ENCODE results near the gene MTURN.
"Not testable (repeated sequence)": the region's sequence is repeated elsewhere in the genome, so short reads cannot be mapped to it uniquely, and the experiment has no call there.

MTURN gene

DNA sequence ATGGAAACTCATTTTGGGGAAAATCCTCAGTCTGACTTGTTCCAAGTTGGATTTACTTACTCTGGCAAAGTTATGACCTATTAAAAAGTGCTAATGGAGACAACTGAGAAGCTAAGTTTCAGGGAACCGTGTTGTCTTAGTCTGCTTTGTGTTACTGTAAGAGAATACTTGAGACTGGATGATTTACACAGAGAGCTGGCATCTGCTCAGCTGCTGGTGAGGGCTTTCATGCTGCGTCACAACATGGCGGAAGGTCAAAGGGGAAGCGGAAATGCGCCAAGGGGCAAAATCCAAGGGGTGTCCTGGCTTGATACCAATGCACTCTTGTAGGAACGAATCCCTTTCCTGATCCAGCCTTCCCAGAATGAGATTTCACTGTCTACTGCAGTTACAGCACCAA is 46.4 kb downstream of the MTURN start:
- no peak for DNase-seq

DNA sequence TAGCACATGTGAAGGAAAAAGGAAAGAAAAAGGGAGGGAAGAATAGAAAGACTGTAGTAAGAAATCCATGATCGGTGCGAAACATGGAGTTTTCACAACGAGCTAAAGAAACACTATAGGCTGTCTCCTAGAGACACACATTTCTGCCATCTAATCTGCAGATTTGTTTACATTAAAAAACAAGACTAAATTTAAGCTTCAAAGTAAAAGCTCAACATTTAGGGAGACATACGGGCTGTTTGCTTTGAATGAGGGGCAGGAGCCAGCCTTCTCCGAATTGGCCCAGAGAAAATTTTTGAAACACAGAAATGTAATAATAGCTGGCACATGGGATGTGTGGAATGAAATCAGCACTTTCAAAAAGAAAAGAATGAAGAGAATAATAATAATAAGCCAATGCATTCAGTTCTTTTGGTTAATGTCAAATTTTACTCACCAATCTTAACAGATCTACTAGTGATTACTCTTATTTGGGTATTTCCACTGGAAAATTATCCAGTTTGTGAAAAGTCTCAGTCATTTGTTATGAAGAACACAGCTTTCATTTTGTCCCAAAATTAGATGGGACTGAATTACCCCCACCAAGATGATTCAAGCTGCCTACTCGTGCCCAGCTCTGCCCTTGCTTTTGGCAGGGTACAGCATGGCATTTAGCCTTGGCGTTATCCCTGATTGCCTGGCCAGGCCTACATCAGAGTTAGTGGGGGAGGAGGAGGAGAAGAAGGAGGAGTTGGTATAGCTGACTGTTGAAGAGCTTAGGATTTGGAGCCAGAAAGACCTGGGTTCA is 47.1 kb downstream of the MTURN start:
- no peak for DNase-seq

- no peak for DNase-seq
Measured at GRCh38 chr7:30182814-30183213, 48.0 kb downstream of the MTURN start.

GRCh38 chr7:30183749-30184369 is 49.1 kb downstream of the MTURN start:
- no peak for DNase-seq

DNA sequence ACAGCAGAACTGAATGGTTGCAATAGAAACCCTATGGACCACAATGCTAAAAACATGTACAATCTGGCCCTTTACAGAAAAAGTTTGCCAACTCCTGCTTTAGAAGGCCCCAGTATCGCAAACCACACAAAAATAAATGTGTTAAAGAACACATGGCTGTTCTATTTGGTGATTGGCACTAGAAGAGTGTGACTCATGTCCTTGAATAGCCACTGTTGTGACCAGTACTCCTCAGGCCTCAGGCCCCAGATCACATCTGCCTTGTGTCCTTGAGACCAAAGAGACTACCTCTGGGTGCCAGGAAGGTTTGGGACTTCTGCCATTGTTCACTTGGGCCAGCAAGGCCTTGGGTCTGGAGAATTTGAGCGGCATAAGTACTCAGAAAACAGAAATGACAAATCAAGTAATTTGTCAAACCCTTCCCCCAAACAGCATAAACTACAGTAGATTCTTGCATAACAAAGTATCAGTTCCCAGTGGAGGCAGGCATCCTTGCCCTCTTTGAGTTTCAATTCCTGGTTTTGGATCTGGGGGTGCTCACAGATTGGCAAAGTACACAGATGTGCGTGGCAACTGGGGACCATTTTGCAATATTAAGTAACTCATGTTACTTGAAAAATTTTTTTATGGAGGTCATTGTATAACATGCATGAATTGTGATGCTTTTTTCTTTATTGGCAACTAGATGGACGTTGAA is 50.2 kb downstream of the MTURN start:
- DNase-seq = no peak

DNA sequence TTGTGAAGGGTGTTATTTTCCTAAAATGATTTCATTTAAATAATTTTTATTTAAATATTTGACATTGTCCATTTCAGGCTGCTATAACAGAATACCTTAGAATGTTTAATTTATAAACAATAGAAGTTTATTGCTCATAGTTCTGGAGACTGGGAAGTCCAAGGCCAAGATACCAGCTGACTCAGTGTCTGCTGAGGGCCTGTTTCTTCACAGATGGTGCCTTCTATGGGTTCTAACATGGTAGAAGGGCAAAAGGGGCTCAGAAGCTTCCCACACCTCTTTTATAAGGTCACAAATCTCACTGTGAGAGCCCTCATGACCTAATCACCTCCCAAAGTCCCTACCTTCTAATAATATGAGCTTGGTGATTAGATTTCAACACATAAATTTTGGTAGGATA is 50.7 kb downstream of the MTURN start:
- DNase-seq = no peak

DNA sequence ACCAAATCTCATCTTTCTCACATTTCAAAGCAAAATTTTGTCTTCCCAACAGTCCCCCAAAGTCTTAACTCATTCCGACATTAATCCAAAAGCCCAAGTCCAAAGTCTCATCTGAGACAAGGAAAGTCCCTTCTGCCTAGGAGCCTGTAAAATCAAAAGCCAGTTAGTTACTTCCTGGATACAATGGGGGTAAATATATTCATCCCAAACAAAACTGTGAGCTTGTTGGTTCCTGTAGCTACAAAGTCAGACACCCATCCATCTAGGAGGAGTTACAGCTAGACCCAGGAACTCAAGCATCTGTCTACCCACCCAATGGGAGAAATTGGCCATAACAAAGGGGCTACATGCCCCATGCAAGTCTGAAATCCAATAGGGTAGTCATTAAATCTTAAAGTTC is 51.9 kb downstream of the MTURN start:
- DNase-seq = no peak

DNA sequence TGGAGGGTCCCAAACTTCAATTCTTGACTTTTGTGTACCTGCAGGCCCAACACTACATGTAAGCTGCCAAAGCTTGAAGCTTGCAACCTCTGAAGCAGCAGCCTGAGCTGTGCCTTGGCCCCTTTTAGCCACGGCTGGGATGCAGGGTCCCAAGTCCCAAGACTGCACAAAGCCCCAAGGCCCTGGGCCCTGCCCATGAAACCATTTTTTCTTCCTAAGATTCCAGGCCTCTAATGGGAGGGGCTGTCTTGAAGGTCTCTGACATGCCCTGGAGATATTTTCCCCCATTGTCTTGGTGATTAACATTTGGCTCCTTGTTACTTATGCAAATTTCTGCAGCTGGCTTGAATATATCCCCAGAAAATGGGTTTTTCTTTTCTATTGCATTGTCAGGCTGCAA is 52.7 kb downstream of the MTURN start:
- DNase-seq = no peak

DNA sequence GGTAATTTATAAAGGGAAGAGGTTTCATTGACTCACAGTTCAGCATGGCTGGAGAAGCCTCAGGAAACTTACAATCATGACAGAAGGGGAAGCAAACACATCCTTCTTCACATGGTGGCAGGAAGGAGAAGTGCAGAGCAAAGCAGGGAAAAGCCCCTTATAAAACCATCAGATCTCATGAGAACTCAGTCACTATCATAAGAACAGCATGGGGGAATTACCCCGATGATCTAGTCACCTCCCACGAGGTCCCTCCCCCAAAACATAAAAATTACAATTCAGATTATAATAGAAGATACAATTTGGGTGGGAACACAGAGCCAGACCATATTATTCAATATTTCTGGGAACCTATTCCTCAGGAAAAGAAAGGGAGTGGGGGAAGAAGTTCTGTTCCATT is 53.6 kb downstream of the MTURN start:
- DNase-seq = not testable (repeated sequence)

GRCh38 chr7:30188811-30189210 is 54.0 kb downstream of the MTURN start:
- no peak for DNase-seq

GRCh38 chr7:30191809-30192208 is 57.0 kb downstream of the MTURN start:
- no peak for DNase-seq

DNA sequence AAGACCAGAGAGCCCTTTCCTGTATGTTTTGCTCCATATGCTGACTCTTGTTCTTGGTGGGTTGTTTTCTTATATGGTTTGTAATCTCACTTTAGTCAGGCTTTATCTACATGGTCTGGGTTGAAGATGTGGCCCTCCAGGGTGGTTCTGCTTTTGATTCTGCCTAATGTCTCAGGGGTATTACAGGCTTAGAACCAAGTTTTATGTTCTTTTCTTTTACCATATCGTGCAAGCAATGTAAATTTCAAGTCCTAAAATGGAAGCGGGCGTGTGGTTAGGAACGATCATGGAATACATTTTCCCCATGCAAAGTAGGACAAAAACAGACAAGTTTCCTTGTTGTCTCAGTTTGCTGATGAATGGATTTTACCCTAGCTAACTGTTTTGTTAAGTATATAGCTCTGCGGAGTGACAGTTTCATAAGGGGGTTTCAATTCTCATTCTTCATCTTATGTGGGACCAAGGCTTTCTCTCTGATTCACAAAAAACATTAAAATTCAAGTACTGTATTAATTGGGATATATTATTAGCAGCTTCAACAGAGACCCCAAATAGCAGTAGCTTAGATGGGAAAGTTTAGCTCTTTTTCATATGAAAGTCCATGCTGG is 58.7 kb downstream of the MTURN start:
- DNase-seq = no peak

- peak in 1 of 2 experiments; percentile 6 for DNase-seq
Measured at GRCh38 chr7:30196408-30196807, 61.6 kb downstream of the MTURN start.

- DNase-seq = no peak
Measured at GRCh38 chr7:30197438-30197837, 62.7 kb downstream of the MTURN start.

GRCh38 chr7:30199271-30199670 is 64.5 kb downstream of the MTURN start:
- DNase-seq = no peak

DNA sequence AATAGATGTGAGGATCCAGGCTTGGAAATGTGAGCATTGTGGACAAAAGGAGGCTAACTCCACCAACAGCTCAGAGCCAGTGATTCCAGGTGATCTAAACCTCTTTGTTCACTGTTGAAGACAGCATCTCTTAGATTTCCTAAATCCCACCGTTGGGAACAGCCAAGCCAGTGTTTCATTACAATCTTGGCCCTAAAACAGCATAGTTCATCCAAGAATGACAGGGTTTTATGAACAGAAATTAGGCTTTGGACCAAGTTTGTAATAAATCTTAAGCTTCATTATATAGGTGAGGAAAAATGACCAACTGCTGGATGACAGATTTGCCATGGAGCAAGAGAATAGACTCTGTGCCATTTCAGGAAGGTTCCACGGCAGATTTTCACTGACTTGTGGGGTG is 65.8 kb downstream of the MTURN start:
- no peak for DNase-seq

DNA sequence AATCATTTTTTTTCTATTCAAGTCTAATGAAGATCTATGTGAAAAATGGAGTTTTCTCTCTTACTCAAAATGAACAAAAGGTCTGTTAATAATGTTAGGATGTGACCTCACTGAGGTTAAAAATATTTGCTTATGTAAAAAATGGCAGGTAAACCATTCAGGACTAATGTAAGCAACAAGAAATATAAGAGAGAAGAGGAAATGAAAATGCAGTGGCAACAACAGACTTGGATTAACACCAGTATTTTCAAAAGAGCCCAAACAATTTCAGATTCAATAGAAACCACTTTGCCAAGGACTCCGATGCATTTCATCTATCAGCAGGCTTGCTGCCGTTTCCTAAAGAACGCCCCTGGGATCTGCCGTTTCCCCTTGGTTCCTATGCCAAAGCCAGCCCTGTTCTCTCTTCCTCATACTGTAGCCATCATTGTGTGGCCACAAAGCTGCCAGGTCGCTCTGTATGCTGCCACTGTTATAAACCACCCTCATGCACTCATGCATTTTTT is 66.4 kb downstream of the MTURN start:
- no peak for DNase-seq

DNA sequence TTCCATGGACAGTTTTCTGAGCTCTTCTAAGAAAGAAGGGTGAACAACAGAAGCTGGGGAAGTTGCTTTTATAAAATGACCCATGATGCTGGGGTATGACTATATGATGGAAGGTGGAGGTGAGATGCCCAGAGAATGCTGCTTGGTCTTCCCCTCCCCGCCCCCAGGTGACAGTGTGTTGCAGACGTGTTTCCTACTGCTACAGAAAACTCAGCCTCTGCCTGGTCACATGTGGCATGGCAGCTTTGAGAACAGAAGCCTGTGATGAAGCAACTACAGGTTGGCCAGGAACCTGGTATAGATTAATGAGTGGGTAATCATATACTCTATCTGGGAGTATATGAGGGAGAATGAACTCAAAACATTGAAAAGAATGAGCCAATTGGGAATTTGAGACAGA is 67.1 kb downstream of the MTURN start:
- DNase-seq = no peak

DNA sequence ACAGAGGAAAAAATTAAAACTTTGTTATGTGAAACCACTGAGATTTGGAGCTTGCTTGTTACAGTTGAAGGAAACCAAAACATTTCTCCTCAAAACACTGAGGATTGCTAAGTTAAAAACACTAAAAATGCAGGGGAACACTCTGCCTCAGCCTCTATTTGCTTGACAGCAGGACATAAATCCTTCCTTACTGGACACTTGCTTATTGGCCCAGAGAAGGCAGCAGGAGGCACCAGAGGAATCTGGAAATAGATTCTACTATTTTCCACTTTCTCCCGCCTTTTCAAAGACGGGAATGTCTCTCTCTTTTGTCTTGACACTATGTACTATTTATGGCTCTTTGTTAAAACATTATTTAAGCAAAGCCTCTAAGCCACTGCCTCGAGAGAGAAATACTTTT is 67.9 kb downstream of the MTURN start:
- DNase-seq = no peak

DNA sequence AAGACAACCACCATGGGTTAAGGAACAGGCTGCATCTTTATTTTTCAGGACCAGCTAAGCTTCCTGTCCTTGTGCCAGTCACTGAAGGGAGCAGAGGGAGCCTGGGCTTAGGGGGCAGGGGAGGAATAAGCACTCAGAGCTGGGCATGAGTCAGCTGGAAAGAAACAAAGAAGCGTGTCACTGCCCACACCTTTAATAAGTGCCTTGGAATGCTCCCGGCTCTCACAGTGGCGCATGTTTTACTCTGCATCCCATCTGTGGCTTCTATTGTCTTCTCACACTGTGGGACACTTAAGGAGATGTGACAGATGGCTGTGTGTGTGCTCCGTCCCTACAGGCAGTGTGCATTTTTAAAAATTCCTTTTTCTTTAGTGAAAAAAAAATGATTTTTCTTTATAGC is 71.7 kb downstream of the MTURN start:
- no peak for DNase-seq

GRCh38 chr7:30206942-30207341 is 72.2 kb downstream of the MTURN start:
- no peak for DNase-seq

DNA sequence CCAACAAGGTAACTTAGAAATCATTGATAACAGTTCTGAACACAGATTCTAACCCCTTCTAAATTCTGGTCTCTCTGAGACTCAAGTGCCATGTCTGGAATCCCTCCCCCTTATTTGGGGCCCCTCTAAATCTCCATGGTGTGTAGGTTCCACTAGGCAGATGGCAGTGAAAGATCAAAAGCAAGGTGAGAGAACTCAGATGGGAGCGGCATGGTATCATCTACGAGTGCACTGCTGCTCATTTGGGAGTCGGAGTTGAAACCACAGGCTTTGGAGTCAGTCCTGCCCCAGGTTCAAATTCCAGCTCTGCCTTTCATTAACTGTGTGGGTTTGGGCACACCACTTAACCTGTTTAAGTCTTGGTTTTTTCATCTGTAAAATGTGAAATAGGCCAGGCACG is 72.6 kb downstream of the MTURN start:
- DNase-seq = no peak

- DNase-seq = no peak
Measured at GRCh38 chr7:30209951-30210350, 75.2 kb downstream of the MTURN start.

All from NCI-H2081 (cell line).